Glomerular endothelial cell (primary cell): ENCODE data around the gene PMIS2. TPM values are rescaled to one million over a fixed set of nuclear protein-coding genes. Genes with fewer than 3 reads are reported as not detected.

ENCODE experiments used
- DNase-seq: peaks from one replicate; pipeline ENCODE4 v3.0.0-alpha.2; 2011; ENCODE audit warnings: low read depth, low spot score; ENCODE audit errors: extremely low read depth
- total RNA-seq: library from RNA; depleted of rRNA; stranded (reverse); fragments of >200 nt; gene quantifications from 2 replicates; pipeline ENCODE4 v1.2.3, GENCODE V29; 2015

PMIS2 gene
- total RNA-seq, 1 donor from 2014 or later = not detected

DNA sequence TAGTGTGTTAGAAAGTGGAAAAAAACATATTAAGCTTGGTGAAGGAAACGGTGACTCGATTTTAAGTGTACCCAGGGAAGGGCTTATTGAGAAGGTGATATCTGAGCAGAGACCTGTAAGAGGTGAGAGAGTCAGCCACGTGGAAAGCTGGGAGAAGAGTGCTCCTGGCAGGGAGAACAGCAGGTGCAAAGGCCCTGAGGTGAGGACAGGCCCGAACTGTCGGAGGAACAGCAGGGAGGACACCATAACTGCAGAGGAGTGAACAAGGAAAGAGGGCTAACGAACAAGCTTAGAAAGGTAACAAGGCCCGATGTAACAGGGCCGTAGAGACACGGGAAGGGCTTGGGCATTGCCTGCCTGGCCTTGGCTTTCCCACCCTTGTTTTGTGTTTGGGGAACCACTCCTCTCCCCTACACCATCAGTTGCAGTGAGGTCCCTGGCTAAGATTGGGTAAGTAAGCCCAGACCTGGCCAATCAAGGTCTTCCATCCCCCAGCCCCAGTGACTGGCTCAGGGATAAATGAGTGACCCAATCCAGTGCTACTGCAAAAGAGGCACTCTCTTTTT is 29.9 kb upstream of the PMIS2 start:
- no peak for DNase-seq

GRCh38 chr19:35556846-35557538 is 29.0 kb upstream of the PMIS2 start:
- DNase-seq = no peak

GRCh38 chr19:35557539-35558399 is 28.2 kb upstream of the PMIS2 start:
- DNase-seq = no peak

DNA sequence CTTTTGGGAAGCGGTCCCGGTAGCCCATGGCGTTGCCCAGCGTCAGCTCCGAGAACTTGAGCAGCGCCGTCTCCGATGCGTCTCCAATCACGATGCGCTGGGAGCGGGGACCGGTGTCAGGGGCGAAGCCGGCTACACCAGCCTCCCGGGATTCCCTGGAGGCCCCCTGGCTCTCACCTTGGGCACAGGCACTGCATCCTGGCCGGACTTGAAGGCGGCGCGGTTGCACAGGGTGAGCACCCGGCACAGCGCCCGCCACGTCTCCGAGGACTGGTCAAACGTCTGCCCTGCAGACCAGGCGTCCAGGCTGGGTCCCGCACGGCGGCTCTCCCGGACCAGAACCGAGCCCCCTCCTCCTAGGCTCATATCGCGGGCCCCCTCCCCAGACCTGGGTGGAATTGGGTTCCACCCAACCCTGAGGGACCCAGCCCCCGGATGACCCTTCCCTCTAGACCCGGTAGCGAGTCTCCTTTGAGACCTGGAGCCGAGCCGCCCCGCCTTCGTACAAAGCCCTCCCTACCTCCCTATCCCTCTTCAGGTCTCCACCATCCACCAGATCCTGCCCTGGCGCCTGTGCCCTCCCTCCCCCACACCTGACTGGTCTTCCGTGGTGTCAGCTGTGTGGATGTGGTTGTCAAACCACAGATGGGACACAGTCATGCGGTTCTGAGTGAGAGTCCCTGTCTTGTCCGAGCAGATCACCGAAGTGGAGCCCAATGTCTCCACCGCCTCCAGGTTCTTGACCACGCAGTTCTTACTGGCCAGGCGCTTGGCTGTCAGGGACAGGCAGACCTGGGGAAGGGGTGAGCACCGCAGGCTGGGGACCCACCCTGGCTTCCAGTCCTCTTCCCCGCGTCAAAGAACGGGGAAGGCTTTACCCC is 27.3 kb upstream of the PMIS2 start:
- no peak for DNase-seq

DNA sequence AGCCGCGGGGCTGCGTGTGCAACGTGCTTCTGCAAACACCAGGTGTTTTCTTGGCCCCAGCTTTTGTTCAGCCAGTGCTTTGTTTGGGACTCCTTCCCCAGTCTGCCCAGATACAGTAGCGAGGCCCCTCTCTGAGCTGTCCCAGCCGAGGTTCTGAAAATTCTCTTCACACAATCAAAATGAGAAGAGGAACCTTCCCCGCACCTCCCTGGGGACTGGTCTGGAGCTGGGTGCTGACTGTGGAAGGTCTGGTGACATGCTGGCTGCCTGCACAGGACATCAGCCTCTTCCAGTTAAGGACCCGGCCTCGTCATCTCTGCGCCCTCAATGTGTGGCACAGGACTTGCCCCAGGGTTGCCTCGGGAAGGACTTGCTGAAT is 26.7 kb upstream of the PMIS2 start:
- no peak for DNase-seq

- no peak for DNase-seq
These were observed 26.2 kb upstream of the PMIS2 start for GRCh38 chr19:35559781-35560180.

DNA sequence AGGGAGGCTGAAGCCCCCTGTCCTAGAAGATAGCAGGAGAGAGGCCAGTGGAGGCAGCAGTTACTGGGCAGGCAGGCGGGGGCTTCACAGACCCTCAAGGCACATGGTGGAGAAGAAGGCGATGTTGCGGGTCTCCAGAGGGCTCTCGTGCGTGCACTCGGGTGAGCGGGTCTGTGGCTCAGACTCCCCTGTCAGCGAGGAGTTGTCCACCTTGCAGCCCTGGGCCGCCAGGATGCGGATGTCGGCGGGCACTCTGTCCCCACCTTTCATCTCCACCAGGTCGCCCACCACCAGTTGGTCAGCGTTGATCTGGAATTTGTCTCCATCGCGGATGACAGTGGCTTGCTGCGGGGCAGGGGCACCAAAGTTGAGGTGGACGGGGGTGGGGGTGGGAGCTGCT is 25.7 kb upstream of the PMIS2 start:
- no peak for DNase-seq

- DNase-seq = no peak
These were observed 25.3 kb upstream of the PMIS2 start for GRCh38 chr19:35560677-35561076.

DNA sequence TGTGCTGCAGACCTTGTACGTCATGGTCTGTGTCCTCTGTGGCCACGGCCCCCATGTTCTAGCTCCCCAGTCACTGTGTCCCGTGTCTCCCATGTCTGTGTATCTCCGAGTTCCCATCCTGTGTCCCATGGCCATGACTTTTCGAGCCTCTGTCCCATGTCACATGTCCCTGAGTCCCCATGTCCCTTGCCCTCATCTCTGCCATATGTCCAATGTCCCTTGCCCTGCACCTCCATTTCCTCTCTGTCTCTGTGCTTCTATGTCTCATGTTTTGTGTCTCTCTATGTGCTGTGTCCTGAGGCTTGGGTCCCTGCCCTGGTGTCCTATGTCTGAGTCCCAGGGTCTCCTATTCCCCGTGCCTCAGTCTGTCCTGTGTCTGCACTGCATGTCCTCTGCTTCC is 24.5 kb upstream of the PMIS2 start:
- DNase-seq = no peak

GRCh38 chr19:35562336-35562735 is 23.6 kb upstream of the PMIS2 start:
- DNase-seq = no peak

DNA sequence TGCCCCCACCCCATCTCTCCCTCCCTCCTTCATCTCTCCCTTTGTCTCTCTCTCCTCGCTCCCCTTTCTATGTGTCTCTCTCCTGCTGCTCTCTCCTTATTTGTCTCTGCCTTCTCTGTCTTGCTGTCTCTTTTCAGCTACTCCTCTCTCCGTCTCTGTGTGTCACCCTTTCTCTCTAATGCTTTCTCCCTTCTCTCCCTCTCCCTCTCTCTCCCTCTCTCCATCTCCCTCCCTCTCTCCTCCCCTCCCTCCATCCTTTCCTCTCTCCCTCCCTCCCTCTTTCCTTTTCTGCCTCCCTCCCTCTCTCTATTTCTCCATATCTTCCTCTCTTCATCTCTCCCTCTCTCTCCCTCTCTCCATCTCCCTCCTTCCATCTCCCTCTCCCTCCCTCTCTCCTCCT is 23.2 kb upstream of the PMIS2 start:
- DNase-seq = no peak

GRCh38 chr19:35563207-35563829 is 22.7 kb upstream of the PMIS2 start, which contains the start of gene ATP4A:
ATP4A (minus strand) TSS chr19:35563658; CDS start chr19:35563629, 29 bp downstream.
- DNase-seq = no peak

- DNase-seq = no peak
These were observed 20.7 kb upstream of the PMIS2 start for GRCh38 chr19:35565016-35565856.

GRCh38 chr19:35566738-35567137 is 19.2 kb upstream of the PMIS2 start:
- DNase-seq = no peak

- no peak for DNase-seq
These were observed 16.6 kb upstream of the PMIS2 start for GRCh38 chr19:35569281-35569781.

GRCh38 chr19:35571406-35571965 is 14.5 kb upstream of the PMIS2 start:
- DNase-seq = no peak

GRCh38 chr19:35577918-35578317 is 8.1 kb upstream of the PMIS2 start:
- no peak for DNase-seq

DNA sequence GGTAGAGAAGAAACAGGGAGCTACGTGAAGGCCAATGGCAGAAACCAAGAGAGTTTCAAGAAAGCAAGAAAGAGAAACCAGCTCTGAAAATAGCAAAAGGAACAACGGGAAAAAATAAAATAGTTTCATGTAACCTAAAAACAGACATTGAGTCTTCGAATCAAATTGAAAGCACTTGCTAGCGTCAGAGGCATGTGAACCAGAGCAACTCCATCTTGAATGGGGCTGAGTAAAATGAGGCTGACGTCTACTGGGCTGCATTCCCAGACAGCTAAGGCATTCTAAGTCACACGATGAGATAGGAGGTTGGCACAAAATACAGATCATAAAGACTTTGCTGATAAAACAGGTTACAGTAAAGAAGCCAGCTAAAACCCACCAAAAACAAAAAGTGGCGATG is 7.3 kb upstream of the PMIS2 start:
- no peak for DNase-seq

DNA sequence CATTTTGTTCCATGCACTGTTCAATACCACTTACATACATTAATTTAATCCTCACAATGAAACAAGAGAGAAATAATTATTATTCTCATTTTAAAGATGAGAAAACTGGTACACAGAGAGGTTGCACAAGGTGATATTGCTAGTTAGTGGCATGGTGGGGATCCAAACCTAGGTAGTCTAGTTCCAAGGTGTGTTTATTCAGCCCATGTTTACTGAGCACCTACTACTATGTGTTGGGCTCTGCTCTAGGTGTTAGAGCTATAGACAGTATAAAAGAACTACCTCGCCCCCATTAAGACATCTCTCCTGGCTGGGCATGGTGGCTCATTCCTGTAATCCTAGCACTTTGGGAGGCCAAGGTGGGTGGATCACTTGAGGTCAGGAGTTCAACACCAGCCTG is 3.2 kb upstream of the PMIS2 start:
- no peak for DNase-seq
